OCI-LY3 (cell line): ENCODE measurements around the gene GFY.
A peak's percentile ranks its signal among the peaks of the same experiment; 100 is the strongest.

ENCODE experiments used
- H2AFZ ChIP-seq: fragments of 200-600, 300-600 bp; shearing (Covaris generic); 2 replicates; pipeline ENCODE4 v1.6.0; 2014; ENCODE audit warnings: antibody characterized with exemption, low read depth, low read length
- H3K27ac ChIP-seq: fragments of 200-600, 300-600 bp; sonication (generic); 2 replicates; pipeline ENCODE4 v1.5.1; 2014; ENCODE audit warnings: mild to moderate bottlenecking, low read length, moderate library complexity, mixed read lengths
- H3K27me3 ChIP-seq: fragments of 200-600, 300-600 bp; sonication (generic); 2 replicates; pipeline ENCODE4 v1.6.1; 2014; ENCODE audit warnings: low read depth, low read length, mixed read lengths
- H3K36me3 ChIP-seq: fragments of 200-600, 300-600 bp; sonication (generic); replicated peaks from 2 replicates; pipeline ENCODE3; 2014; ENCODE audit warnings: low read depth, low read length, mixed read lengths
- H3K4me1 ChIP-seq: fragments of 300-600, 200-600 bp; sonication (generic); 2 replicates; pipeline ENCODE4 v1.6.1; 2014; ENCODE audit warnings: low read length, mixed read lengths
- H3K4me2 ChIP-seq: fragments of 200-600, 300-600 bp; sonication (generic); 2 replicates; pipeline ENCODE4 v1.6.1; 2014; ENCODE audit warnings: low read length, mixed read lengths
- H3K4me3 ChIP-seq: fragments of 300-600, 200-600 bp; sonication (generic); 2 replicates; pipeline ENCODE4 v1.5.1; 2014; ENCODE audit warnings: antibody characterized with exemption, mild to moderate bottlenecking, low read length, moderate library complexity
- H3K79me2 ChIP-seq: fragments of 300-600, 200-600 bp; shearing (Covaris generic); 2 replicates; pipeline ENCODE4 v1.6.1; 2014; ENCODE audit warnings: mild to moderate bottlenecking, low read length, mixed read lengths
- H3K9ac ChIP-seq: fragments of 300-600, 200-600 bp; shearing (Covaris generic); 2 replicates; pipeline ENCODE4 v1.6.0; 2014; ENCODE audit warnings: mild to moderate bottlenecking, low read length, moderate library complexity
- H3K9me3 ChIP-seq: fragments of 200-600, 300-600 bp; shearing (Covaris generic); 2 replicates; pipeline ENCODE4 v1.6.1; 2014; ENCODE audit warnings: low read length, mixed read lengths; ENCODE audit not compliant: insufficient read depth
- H4K20me1 ChIP-seq: fragments of 200-600, 300-600 bp; sonication (generic); 2 replicates; pipeline ENCODE4 v1.6.1; 2016; ENCODE audit warnings: low read length, mixed read lengths; ENCODE audit not compliant: insufficient read depth
- EZH2phosphoT487 ChIP-seq: fragments of 200-600 bp; shearing (Covaris generic); IDR thresholded peaks from 2 replicates; pipeline ENCODE4 v1.6.1; 2018; ENCODE audit warnings: antibody characterized with exemption, mixed run types, low read depth
- TF ChIP-seq, protein P1 (sequence below): fragments of 200-600, 300-600 bp; sonication (generic); IDR thresholded peaks from 2 replicates; pipeline ENCODE4 v1.5.1; 2014; ENCODE audit warnings: antibody characterized with exemption, low read length, low read depth

Gene GFY

DNA sequence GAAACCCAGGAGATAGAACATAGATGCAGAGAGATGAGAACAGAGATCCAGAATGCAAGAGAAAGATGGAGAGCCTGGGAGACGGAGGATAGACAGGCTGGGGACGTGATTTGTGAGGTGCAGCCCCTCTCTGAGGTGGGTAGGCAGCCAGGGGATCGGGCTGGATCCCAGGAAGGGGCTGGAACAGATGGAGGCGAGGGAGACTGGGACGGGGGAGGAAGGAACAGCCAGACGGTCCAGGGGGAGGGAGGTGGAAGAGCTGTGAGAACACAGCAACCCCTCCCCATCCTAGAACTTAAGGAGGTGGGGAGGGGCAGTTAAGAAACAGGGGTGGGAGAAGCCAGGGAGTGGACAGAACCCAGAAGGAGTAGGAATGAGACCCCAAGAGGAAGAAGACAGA is 13.1 kb downstream of the GFY start:
- TF ChIP-seq, protein P1, sequence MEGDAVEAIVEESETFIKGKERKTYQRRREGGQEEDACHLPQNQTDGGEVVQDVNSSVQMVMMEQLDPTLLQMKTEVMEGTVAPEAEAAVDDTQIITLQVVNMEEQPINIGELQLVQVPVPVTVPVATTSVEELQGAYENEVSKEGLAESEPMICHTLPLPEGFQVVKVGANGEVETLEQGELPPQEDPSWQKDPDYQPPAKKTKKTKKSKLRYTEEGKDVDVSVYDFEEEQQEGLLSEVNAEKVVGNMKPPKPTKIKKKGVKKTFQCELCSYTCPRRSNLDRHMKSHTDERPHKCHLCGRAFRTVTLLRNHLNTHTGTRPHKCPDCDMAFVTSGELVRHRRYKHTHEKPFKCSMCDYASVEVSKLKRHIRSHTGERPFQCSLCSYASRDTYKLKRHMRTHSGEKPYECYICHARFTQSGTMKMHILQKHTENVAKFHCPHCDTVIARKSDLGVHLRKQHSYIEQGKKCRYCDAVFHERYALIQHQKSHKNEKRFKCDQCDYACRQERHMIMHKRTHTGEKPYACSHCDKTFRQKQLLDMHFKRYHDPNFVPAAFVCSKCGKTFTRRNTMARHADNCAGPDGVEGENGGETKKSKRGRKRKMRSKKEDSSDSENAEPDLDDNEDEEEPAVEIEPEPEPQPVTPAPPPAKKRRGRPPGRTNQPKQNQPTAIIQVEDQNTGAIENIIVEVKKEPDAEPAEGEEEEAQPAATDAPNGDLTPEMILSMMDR = no peak
- TF ChIP-seq EZH2phosphoT487 = no peak
- Histone ChIP-seq H4K20me1 (no peaks in the 10 kb centered on the region), H3K4me1 (peaks cover 4% of the 10 kb centered on the region; the same call in 1 of the 2 replicates), H3K9me3 (no peaks in the 10 kb centered on the region), H3K4me3 (no peak overlapping the region), H3K4me2 (no peak overlapping the region), H2AFZ (no peak overlapping the region), H3K27ac (no peak overlapping the region), H3K9ac (no peak overlapping the region), H3K79me2 (no peaks in the 10 kb centered on the region), H3K27me3 (peaks cover 48% of the 10 kb centered on the region), H3K36me3 (no peaks in the 10 kb centered on the region)

DNA sequence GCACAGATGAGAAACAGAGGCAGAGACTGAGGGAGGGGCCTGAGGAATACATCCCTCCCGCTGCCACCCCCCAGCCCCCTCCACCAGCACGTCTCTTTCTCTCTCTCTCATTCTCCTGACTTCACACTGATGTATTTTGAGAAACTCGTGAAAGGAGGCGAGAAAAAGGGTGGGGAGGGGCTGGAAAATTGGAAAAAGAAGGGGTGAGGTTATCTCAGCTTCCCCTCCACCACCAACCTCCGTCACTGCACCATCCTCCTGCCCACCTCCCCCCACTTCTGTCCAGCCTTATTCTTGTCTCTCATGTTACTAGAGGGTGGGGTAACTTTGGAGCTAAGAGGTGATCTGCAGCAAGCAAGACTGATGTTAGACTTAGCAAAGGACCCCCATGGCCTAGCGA is 14.6 kb downstream of the GFY start:
- H3K9ac ChIP-seq = no peak overlapping the region
- H3K27ac ChIP-seq = no peak overlapping the region
- no peaks in the 10 kb centered on the region for H3K79me2 ChIP-seq
- TF ChIP-seq EZH2phosphoT487 = no peak
- TF ChIP-seq, protein P1 = no peak
- peaks cover 4% of the 10 kb centered on the region; the same call in 1 of the 2 replicates for H3K4me1 ChIP-seq
- H3K36me3 ChIP-seq = no peaks in the 10 kb centered on the region
- H3K9me3 ChIP-seq = no peaks in the 10 kb centered on the region
- H4K20me1 ChIP-seq = no peaks in the 10 kb centered on the region
- H3K27me3 ChIP-seq = peaks cover 48% of the 10 kb centered on the region
- no peak overlapping the region for H2AFZ ChIP-seq
- no peak overlapping the region for H3K4me2 ChIP-seq
- no peak overlapping the region for H3K4me3 ChIP-seq

DNA sequence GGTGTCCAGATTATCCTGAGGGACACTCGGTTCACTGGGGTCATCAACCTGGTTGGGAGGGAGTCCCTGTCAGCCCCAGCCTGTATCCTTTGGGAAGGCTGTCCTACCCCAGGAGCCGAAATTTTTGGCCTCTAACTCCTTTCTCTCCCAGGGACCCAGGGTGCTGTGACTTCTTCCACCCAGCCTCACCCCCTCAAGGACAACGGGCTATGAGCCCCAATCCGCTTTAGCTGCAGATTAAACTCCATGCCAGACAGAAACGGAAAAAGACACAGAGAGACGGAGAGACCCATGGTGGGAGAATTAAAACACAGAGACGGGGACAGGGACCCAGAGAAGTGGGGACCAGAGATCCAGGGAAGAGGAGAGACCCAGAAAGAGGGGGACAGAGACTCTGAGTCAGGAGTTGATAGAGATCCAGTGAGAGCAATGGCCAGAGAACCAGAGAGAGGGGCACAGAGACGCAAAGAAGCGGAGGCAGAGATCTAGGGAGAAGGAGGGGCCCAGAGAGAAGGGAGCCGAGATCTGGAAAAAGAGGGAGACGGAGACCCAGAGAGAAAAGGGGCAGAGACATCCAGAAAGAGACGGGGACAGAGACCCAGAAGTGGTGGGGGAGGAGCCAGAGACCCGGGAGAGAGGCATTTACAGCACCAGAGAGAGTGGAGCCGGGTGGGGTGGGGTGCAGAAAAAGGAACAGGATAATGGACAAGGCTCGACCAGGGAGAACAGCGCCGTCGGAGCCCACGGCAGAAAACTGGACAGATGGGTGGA is 15.4 kb downstream of the GFY start:
- H3K4me2 ChIP-seq = no peak overlapping the region
- H3K79me2 ChIP-seq = no peaks in the 10 kb centered on the region
- no peaks in the 10 kb centered on the region for H3K36me3 ChIP-seq
- no peak overlapping the region for H3K4me3 ChIP-seq
- TF ChIP-seq EZH2phosphoT487 = no peak
- TF ChIP-seq, protein P1 = no peak
- H3K9me3 ChIP-seq = no peaks in the 10 kb centered on the region
- H3K9ac ChIP-seq = no peak overlapping the region
- H2AFZ ChIP-seq = no peak overlapping the region
- H3K27me3 ChIP-seq = peaks cover 48% of the 10 kb centered on the region
- no peak overlapping the region for H3K27ac ChIP-seq
- H4K20me1 ChIP-seq = no peaks in the 10 kb centered on the region
- H3K4me1 ChIP-seq = peaks cover 4% of the 10 kb centered on the region; the same call in 1 of the 2 replicates

DNA sequence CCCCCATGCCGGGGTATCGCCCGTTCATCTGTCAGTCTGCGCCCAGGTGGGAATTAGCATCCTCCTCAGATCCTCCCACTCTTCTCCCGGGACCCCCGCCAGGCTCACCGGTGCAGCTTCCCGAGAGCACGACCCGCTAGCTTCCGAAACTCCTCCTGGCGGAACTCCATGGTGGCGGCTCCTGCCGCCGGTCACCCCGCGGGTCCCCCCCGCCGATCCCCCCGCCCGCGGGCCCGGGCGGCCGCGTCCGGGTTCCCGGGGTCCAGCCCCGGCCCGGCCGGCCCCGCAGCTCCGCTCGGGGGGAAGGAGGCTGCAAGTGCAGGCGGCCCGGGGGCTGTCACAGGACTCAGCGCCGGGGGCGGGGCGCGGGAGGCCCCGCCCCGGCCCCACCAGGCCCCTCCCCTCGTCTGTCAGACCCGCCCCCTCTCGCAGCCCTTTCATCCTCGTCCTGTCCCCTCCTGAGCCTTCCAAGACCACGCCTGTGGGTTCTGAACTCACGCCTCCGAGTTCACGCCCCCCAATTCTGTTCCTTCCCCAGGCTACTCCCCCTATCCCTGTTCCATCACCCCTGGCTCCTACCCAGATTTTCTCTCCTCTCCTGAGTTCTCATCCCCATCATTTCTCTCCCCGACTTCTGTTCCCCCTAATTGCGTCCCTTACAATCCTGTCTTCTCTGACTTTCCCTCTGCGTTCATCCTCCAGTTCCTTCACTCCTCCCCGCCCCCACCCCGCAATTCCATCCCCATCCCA is 16.2 kb downstream of the GFY start, which contains the start of gene SLC17A7:
SLC17A7 (minus strand) TSS at position 318 of the 750 bp plus-strand sequence; CDS start at position 170, 148 bp downstream.
- H3K9me3 ChIP-seq = no peaks in the 10 kb centered on the region
- H3K36me3 ChIP-seq = peaks cover 2% of the 10 kb centered on the region
- no peak within 1 kb of the TSS for H2AFZ ChIP-seq
- H3K27ac ChIP-seq = no peak within 1 kb of the TSS
- peak within 1 kb of the TSS; percentile 66; the same call in 1 of the 2 replicates for H3K9ac ChIP-seq
- H3K4me3 ChIP-seq = peak within 1 kb of the TSS; percentile 82
- H3K27me3 ChIP-seq = peaks cover 48% of the 10 kb centered on the region
- H3K79me2 ChIP-seq = no peaks in the 10 kb centered on the region
- H3K4me2 ChIP-seq = peak within 1 kb of the TSS; percentile 74
- no peak for TF ChIP-seq EZH2phosphoT487
- TF ChIP-seq, protein P1 = no peak
- H3K4me1 ChIP-seq = peaks cover 4% of the 10 kb centered on the region; the same call in 1 of the 2 replicates
- H4K20me1 ChIP-seq = no peaks in the 10 kb centered on the region
